HCT116 (cell line): ENCODE measurements around the gene TSPAN5.

Source experiments
- EZH2 ChIP-seq: fragments of 200-600 bp; sonication (generic); IDR thresholded peaks from 2 replicates; pipeline ENCODE4 v1.6.1; 2017; ENCODE audit warnings: antibody characterized with exemption, mixed run types
- POLR2A ChIP-seq: IDR thresholded peaks from 2 replicates; pipeline ENCODE4 v1.7.0; 2011; ENCODE audit warnings: borderline replicate concordance; ENCODE audit not compliant: insufficient read depth, insufficient read length; ENCODE audit errors: extremely low read depth
- TF ChIP-seq, protein P1 (sequence below), 3 experiments: fragments of 200-600 bp in 1 of 3; sonication (generic) in 1 of 3; IDR thresholded peaks in 2 of 3; conservative IDR thresholded peaks in 1 of 3; 2 replicates each; pipeline ENCODE4 v1.5.1; 2012 to 2017; ENCODE audit warnings: low read depth in 2 of 3, low read length in 2 of 3, antibody characterized with exemption in 1 of 3, borderline replicate concordance in 1 of 3, control low read depth in 1 of 3, mild to moderate bottlenecking in 1 of 3, mixed read lengths in 1 of 3, mixed run types in 1 of 3, moderate library complexity in 1 of 3; ENCODE audit not compliant: insufficient read depth in 1 of 3
- TF ChIP-seq, protein P2 (sequence below): IDR thresholded peaks from 2 replicates; pipeline ENCODE4 v1.6.1; 2012

DNA sequence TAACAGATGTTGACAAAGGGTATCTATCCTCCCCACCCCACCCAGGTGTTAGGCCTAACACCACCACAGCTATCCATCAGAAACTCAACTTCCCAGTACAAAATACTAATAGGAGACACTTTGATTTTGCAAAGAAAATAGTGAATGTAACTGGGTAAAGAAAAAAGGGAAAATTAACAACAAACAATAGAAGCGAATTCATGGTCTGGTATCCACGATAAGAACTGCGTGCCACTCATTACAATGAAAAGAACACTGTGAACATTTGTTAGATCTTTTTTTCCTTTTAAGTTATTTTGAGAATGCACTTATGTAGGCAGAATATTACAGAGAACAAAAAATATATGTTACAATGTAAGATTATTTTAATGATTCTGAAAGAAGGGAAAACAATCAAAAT lies 12.0 kb downstream of the TSPAN5 start:
- no peak for TF ChIP-seq EZH2
- TF ChIP-seq, protein P1, sequence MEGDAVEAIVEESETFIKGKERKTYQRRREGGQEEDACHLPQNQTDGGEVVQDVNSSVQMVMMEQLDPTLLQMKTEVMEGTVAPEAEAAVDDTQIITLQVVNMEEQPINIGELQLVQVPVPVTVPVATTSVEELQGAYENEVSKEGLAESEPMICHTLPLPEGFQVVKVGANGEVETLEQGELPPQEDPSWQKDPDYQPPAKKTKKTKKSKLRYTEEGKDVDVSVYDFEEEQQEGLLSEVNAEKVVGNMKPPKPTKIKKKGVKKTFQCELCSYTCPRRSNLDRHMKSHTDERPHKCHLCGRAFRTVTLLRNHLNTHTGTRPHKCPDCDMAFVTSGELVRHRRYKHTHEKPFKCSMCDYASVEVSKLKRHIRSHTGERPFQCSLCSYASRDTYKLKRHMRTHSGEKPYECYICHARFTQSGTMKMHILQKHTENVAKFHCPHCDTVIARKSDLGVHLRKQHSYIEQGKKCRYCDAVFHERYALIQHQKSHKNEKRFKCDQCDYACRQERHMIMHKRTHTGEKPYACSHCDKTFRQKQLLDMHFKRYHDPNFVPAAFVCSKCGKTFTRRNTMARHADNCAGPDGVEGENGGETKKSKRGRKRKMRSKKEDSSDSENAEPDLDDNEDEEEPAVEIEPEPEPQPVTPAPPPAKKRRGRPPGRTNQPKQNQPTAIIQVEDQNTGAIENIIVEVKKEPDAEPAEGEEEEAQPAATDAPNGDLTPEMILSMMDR (IDR thresholded peaks at IDR 0.05 in 2 of 3, conservative IDR thresholded peaks at IDR 0.05 in 1 of 3; ENCODE audit: borderline replicate concordance in 1 of 3, insufficient read depth in 1 of 3, low read depth in 2 of 3, low read length in 2 of 3) = no peak
- no peak for TF ChIP-seq POLR2A
- TF ChIP-seq, protein P2, sequence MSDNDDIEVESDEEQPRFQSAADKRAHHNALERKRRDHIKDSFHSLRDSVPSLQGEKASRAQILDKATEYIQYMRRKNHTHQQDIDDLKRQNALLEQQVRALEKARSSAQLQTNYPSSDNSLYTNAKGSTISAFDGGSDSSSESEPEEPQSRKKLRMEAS = no peak
